ENCODE results near the gene DNER.
"Not testable (repeated sequence)": the region's sequence is repeated elsewhere in the genome, so short reads cannot be mapped to it uniquely, and the experiment has no call there.

DNA sequence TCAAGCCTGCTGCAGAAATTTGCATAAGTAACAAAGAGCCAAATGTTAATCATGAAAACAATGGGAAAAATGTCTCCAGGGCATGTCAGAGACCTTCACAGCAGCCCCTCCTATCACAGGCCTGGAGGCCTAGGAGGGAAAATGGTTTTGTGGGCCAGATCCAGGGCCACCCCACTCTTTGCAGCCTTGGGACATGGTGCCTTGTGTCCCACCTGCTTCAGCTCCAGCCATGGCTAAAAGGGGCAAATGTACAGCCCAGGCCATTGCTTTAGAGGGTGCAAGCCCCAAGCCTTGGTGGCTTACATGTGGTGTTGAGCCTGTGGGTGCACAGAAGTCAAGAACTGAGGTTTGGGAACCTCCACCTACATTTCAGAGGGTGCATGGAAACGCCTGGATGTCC lies 20.5 kb downstream of the DNER start:
- TF ChIP-seq, protein P1, sequence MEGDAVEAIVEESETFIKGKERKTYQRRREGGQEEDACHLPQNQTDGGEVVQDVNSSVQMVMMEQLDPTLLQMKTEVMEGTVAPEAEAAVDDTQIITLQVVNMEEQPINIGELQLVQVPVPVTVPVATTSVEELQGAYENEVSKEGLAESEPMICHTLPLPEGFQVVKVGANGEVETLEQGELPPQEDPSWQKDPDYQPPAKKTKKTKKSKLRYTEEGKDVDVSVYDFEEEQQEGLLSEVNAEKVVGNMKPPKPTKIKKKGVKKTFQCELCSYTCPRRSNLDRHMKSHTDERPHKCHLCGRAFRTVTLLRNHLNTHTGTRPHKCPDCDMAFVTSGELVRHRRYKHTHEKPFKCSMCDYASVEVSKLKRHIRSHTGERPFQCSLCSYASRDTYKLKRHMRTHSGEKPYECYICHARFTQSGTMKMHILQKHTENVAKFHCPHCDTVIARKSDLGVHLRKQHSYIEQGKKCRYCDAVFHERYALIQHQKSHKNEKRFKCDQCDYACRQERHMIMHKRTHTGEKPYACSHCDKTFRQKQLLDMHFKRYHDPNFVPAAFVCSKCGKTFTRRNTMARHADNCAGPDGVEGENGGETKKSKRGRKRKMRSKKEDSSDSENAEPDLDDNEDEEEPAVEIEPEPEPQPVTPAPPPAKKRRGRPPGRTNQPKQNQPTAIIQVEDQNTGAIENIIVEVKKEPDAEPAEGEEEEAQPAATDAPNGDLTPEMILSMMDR (IDR thresholded peaks at IDR 0.05): not testable (repeated sequence)
- not testable (repeated sequence) for TF ChIP-seq POLR2AphosphoS5, POLR2A, EP300 (IDR thresholded peaks at IDR 0.05)
